Activated T-helper 2 cell treated with anti-CD3 and anti-CD28 coated beads, Interferon-gamma antibody, Interleukin-2, Interleukin-4, amounts not matched to agents 10 μg/mL and 5 μg/mL and 100 μg/mL, durations not matched to agents 14 hours and 24 hours and 36 hours (primary cell): ENCODE data around the gene ARHGAP40. TPM values are rescaled to one million over a fixed set of nuclear protein-coding genes. Genes with fewer than 3 reads are reported as not detected.

Experiments used
- DNase-seq: peaks from one replicate; pipeline ENCODE4 v3.0.0; 2021; ENCODE audit warnings: low spot score
- H3K27ac Mint-ChIP-seq: one replicate; pipeline ENCODE4 v1.8.0; 2021; ENCODE audit warnings: mixed read lengths
- H3K27me3 Mint-ChIP-seq: one replicate; pipeline ENCODE4 v1.8.0; 2021; ENCODE audit warnings: low read depth, mixed read lengths
- H3K36me3 Mint-ChIP-seq: one replicate; pipeline ENCODE4 v1.8.0; 2021; ENCODE audit warnings: low read depth, mixed read lengths
- H3K4me1 Mint-ChIP-seq: one replicate; pipeline ENCODE4 v1.8.0; 2021; ENCODE audit warnings: low read depth, mixed read lengths
- H3K4me3 Mint-ChIP-seq: one replicate; pipeline ENCODE4 v1.8.0; 2021; ENCODE audit warnings: low read depth, mild to moderate bottlenecking, moderate library complexity, mixed read lengths
- H3K9me3 Mint-ChIP-seq: one replicate; pipeline ENCODE4 v1.8.0; 2021; ENCODE audit warnings: mixed read lengths
- intact Hi-C: fragments of 100-400 bp; cut with micrococcal nuclease; formaldehyde crosslinking; loops from one replicate; pipeline ENCODE4 v1.15.1; 2023
- total RNA-seq: library from RNA; stranded (reverse); gene quantifications from 2 replicates; pipeline ENCODE4 v1.2.3, GENCODE V29; 2022

ARHGAP40 gene
- total RNA-seq, 1 donor from 2014 or later = not detected

GRCh38 chr20:38579219-38579910 is 22.2 kb upstream of the ARHGAP40 start:
- no peak for DNase-seq
- Mint-ChIP-seq H3K27ac (no peak overlapping the region), H3K27me3 (no peaks in the 10 kb centered on the region), H3K4me1 (no peaks in the 10 kb centered on the region), H3K36me3 (peaks cover 19% of the 10 kb centered on the region), H3K9me3 (no peaks in the 10 kb centered on the region), H3K4me3 (no peak overlapping the region)
- intact Hi-C loops = no loop called here

- H3K36me3 Mint-ChIP-seq = peaks cover 15% of the 10 kb centered on the region
- no peak overlapping the region for H3K27ac Mint-ChIP-seq
- H3K9me3 Mint-ChIP-seq = no peaks in the 10 kb centered on the region
- no peak for DNase-seq
- H3K4me3 Mint-ChIP-seq = no peak overlapping the region
- H3K27me3 Mint-ChIP-seq = no peaks in the 10 kb centered on the region
- intact Hi-C loops = no loop called here
- H3K4me1 Mint-ChIP-seq = no peaks in the 10 kb centered on the region
These were observed 21.7 kb upstream of the ARHGAP40 start for GRCh38 chr20:38579921-38580320.

DNA sequence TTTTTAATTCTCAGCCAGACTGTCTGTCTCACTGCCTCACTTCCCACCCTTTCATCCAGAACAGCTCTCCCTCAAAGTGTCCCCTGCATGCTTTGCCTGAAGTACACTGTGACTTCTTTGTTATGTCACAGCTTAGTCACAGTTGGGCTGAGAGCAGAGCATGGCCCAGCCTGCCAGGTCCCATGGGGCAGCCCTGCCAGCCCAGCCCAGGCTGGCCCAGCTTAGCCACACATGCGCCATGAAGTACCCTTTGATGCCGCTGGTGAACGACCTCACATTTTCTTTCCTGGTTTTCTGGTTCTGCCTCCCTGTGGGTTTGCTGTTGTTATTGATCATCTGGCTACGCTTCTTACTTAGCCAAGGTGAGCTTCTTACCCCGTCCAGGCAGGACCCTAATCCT is 20.6 kb upstream of the ARHGAP40 start, which contains the start of gene ADIG:
Gene ADIG, plus strand, starts transcription at position 185 of the 400 bp plus-strand sequence. Its CDS starts 54 bp downstream, at position 239.
- Mint-ChIP-seq H3K4me3 (no peak within 1 kb of the TSS), H3K4me1 (no peaks in the 10 kb centered on the region), H3K36me3 (peaks cover 6% of the 10 kb centered on the region), H3K9me3 (no peaks in the 10 kb centered on the region), H3K27ac (no peak within 1 kb of the TSS), H3K27me3 (no peaks in the 10 kb centered on the region)
- DNase-seq = no peak
- intact Hi-C loops = no loop called here

DNA sequence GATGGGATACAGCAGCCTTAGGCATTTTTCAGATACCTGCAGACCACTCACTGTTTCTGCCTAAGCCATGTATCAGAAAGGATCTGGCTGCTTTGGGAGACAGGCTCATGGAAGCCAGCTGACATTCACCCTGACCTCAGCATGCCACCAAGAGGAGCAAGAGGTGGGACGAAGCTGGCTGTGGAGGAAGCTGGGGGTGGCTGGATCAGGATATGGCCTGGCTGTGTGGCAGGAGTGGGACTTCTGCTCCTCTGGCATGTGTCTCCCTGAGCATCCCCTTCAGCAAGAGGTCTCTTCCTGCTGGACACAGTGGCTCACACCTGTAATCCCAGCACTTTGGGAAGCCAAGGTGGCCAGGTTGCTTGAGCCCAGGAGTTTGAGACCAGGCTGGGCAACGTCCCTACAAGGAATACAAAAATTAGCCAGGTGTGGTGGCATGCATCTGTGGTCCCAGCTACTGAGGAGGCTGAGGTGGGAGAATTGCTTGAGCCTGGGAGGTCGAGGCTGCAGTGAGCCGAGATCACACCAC is 19.7 kb upstream of the ARHGAP40 start:
- Mint-ChIP-seq H3K36me3 (no peaks in the 10 kb centered on the region), H3K27ac (no peak overlapping the region), H3K27me3 (peaks cover under 1% of the 10 kb centered on the region), H3K4me3 (no peak overlapping the region), H3K9me3 (no peaks in the 10 kb centered on the region), H3K4me1 (no peaks in the 10 kb centered on the region)
- DNase-seq = no peak
- intact Hi-C loops = no loop called here

DNA sequence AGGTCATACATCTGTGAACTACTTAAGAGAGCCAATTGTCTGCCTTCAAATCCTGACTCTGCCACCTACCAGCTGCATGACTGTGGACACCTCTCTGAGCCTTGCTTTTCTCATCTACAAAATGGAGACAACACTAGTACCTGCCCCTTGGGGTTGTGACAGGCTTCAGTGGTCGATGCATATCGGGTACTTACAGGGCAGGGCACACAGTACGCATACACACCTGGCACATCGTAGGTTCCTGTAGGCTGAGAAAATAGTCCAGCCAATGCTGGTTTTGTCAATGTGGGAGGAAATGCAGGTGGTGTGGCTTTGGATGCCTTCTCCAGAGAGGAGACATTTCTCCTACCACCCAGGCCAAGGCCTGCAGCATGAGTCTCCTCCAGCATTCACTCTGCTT is 18.3 kb upstream of the ARHGAP40 start:
- Mint-ChIP-seq H3K27ac (no peak overlapping the region), H3K9me3 (no peaks in the 10 kb centered on the region), H3K4me1 (no peaks in the 10 kb centered on the region), H3K36me3 (no peaks in the 10 kb centered on the region), H3K27me3 (peaks cover 3% of the 10 kb centered on the region), H3K4me3 (no peak overlapping the region)
- no peak for DNase-seq
- intact Hi-C loops = no loop called here

DNA sequence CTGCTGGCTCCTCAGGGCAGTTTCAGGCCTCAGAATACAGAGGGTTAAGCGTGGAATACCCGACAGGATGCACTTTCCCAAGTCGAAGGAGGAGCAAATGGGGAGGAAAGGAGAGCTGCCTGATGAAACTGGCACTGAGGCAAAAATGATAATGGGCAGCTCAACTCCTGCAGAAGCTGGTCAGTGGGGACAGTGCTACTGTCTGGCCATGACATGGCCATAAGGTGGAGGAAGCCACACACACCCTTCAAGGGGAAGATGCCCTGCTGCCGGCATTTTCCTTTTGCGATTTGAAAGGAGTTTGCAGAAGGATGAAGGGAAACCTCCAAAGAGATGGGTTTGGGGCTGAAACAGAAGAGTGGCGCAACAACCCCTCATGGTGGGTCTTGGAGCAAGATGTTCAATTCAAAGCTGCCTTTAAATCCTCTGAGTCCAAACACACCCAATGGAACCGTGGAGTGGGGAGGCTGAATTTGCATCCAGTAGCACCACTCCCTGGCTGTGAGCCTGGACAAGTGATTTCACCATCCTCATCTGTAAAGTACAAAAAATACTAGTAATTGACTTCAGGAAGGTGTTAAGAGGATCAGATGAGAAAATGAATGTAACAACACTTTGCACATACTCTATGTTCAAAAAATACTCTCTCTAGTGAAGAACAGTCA is 17.4 kb upstream of the ARHGAP40 start:
- Mint-ChIP-seq H3K27me3 (peaks cover 3% of the 10 kb centered on the region), H3K36me3 (no peaks in the 10 kb centered on the region), H3K4me1 (no peaks in the 10 kb centered on the region), H3K4me3 (no peak overlapping the region), H3K27ac (no peak overlapping the region), H3K9me3 (no peaks in the 10 kb centered on the region)
- no peak for DNase-seq
- intact Hi-C loops = no loop called here

DNA sequence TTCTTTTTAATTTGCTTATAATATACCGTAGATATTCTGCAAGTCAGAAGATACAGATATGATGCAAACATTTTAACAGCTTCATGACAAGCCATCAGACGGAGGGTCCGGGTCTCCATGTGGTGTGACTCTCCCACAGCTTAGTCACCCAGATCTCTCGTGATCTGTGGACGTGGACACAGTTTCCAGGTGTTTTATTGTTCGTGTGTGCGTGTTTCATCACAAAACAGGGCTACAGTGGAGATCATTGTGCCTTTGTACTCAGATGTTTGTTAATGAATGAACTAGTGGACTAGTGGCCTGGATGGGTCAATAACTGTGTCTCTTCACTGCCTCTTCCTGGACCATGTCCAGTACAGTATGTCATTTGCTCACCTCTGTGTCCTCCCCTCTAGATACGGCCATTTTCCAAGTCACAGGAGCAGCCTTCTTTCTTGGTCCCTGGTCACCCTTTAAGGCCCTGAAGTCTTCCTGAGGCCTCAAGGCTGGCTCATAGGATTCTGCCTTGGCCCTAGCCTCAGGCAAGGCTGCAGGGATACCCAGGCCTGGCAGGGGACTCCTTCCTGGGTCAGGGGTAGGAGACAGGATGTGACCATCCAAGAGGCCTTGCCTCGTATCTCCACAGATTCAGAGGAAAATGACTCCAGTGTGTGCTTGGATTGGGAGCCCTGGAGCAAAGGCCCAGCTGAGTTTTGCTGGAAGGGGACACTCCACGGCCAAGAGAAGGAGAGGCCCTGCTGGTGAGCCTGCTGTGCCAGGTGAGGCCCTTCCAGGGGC is 16.0 kb upstream of the ARHGAP40 start:
- Mint-ChIP-seq H3K27me3 (peaks cover 3% of the 10 kb centered on the region), H3K36me3 (no peaks in the 10 kb centered on the region), H3K4me3 (no peak overlapping the region), H3K27ac (no peak overlapping the region), H3K9me3 (no peaks in the 10 kb centered on the region), H3K4me1 (no peaks in the 10 kb centered on the region)
- intact Hi-C loops = no loop called here
- DNase-seq = no peak

- Mint-ChIP-seq H3K27ac (no peak overlapping the region), H3K4me3 (no peak overlapping the region), H3K9me3 (no peaks in the 10 kb centered on the region), H3K4me1 (no peaks in the 10 kb centered on the region), H3K27me3 (peaks cover 3% of the 10 kb centered on the region), H3K36me3 (no peaks in the 10 kb centered on the region)
- intact Hi-C loops = no loop called here
- DNase-seq = no peak
These were observed 15.5 kb upstream of the ARHGAP40 start for GRCh38 chr20:38586181-38586525.

GRCh38 chr20:38588303-38588702 is 13.3 kb upstream of the ARHGAP40 start:
- Mint-ChIP-seq H3K27ac (no peak overlapping the region), H3K4me3 (no peak overlapping the region), H3K9me3 (no peaks in the 10 kb centered on the region), H3K36me3 (no peaks in the 10 kb centered on the region), H3K4me1 (no peaks in the 10 kb centered on the region), H3K27me3 (peaks cover 3% of the 10 kb centered on the region)
- no peak for DNase-seq
- intact Hi-C loops = no loop called here

GRCh38 chr20:38589351-38589750 is 12.3 kb upstream of the ARHGAP40 start:
- Mint-ChIP-seq H3K27ac (no peak overlapping the region), H3K27me3 (peaks cover 3% of the 10 kb centered on the region), H3K36me3 (no peaks in the 10 kb centered on the region), H3K4me3 (no peak overlapping the region), H3K9me3 (no peaks in the 10 kb centered on the region), H3K4me1 (no peaks in the 10 kb centered on the region)
- DNase-seq = no peak
- intact Hi-C loops = no loop called here

DNA sequence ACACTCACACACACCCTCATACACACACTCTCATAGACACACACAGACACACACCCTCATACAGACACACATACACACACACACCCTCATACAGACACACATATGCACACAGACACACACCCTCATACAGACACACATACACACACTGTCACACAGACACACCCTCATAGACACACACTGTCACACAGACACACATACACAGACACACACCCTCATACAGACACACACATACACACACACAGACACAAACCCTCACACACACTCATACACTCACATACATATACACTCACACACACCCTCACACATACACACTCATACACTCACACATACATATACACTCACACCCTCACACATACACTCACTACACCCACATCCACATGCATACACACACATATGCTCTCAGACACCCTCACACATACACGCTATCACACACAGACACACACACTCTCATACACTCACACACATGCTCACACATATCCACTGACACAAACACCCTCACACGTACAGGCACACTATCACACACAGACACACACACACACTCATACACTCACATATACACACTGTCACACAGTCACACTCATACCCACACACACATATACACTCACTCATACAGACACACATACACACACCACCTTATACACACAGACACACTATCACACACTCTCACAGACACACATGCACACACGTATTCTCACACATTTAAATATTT is 11.5 kb upstream of the ARHGAP40 start:
- H3K9me3 Mint-ChIP-seq = no peaks in the 10 kb centered on the region
- DNase-seq = no peak
- no peaks in the 10 kb centered on the region for H3K36me3 Mint-ChIP-seq
- H3K4me3 Mint-ChIP-seq = no peak overlapping the region
- no peaks in the 10 kb centered on the region for H3K4me1 Mint-ChIP-seq
- H3K27me3 Mint-ChIP-seq = peaks cover 3% of the 10 kb centered on the region
- intact Hi-C loops = no loop called here
- H3K27ac Mint-ChIP-seq = no peak overlapping the region

DNA sequence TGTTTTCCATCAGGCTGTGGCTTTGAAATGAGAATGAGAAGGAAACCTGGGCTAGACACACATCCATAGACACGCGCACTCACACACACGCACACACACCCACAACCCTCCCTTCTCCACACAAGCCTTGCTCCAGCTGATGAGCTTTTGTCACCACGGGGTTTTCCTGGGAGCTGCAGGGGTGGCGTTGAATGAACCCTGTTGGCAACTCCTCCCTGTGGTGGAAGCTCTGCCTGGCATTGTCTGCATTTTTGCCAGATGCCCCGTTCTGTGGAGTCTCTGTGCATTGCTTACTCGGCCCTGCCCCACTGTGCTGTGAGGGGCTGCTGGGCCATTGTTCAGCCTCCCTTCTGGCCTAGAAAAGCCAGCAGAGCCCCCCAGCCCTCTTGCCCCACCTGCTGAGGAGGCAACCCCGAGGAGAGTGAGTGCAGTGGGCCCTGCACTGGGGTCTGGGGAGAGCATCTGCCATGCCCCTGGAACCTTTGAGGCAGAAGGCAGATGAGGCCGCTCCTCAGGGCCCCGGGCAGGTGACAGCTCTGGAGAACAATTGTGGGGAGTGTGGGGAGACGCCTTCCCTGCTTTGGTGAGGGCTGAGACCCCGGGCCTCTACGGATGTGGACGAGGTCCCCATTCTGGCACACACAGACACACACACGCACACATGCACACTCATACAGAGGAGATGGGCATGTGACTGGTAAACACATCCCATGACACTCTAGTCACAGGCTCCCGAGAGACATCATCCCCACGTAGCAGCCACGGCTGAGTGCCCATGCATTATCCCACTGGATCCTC is 10.7 kb upstream of the ARHGAP40 start:
- Mint-ChIP-seq H3K4me3 (no peak overlapping the region), H3K9me3 (no peaks in the 10 kb centered on the region), H3K27ac (no peak overlapping the region), H3K27me3 (peaks cover 3% of the 10 kb centered on the region), H3K4me1 (no peaks in the 10 kb centered on the region), H3K36me3 (no peaks in the 10 kb centered on the region)
- intact Hi-C loops = no loop called here
- no peak for DNase-seq
